H9 (cell line): ENCODE data around the gene CCNT1. TPM values are rescaled to one million over a fixed set of nuclear protein-coding genes. Genes with fewer than 3 reads are reported as not detected.

Experiments used
- DNase-seq: peaks from one replicate; pipeline ENCODE4 v3.0.0-alpha.2; 2017
- H2AFZ ChIP-seq: one replicate; pipeline ENCODE4 v1.6.1; 2013; ENCODE audit warnings: mild to moderate bottlenecking, low read length, control low read depth, moderate library complexity
- H2AK5ac ChIP-seq: 2 replicates; pipeline ENCODE4 v1.6.1; 2013; ENCODE audit warnings: low read length, control low read depth, mixed read lengths; ENCODE audit not compliant: insufficient read length
- H2BK120ac ChIP-seq: one replicate; pipeline ENCODE4 v1.6.1; 2013; ENCODE audit warnings: low read depth, mild to moderate bottlenecking, low read length, control low read depth, inconsistent platforms; ENCODE audit not compliant: poor library complexity, severe bottlenecking
- H2BK12ac ChIP-seq: 2 replicates; pipeline ENCODE4 v1.6.1; 2013; ENCODE audit warnings: low read length, control low read depth, mixed read lengths, low read depth; ENCODE audit not compliant: insufficient read length
- H2BK15ac ChIP-seq: 2 replicates; pipeline ENCODE4 v1.6.1; 2013; ENCODE audit warnings: low read depth, low read length, control low read depth
- H2BK20ac ChIP-seq: one replicate; pipeline ENCODE4 v1.6.1; 2013; ENCODE audit warnings: low read depth, mild to moderate bottlenecking, low read length, control low read depth, inconsistent platforms; ENCODE audit not compliant: poor library complexity, severe bottlenecking
- H2BK5ac ChIP-seq: 2 replicates; pipeline ENCODE4 v1.6.1; 2013; ENCODE audit warnings: low read length, control low read depth, mixed read lengths; ENCODE audit not compliant: insufficient read length
- H3K14ac ChIP-seq: 2 replicates; pipeline ENCODE4 v1.6.1; 2013; ENCODE audit warnings: low read length, control low read depth; ENCODE audit not compliant: insufficient read depth
- H3K18ac ChIP-seq: 2 replicates; pipeline ENCODE4 v1.6.1; 2013; ENCODE audit warnings: low read depth, mild to moderate bottlenecking, mixed read lengths, low read length, control low read depth; ENCODE audit not compliant: insufficient read length
- H3K23ac ChIP-seq: 2 replicates; pipeline ENCODE4 v1.6.1; 2013; ENCODE audit warnings: low read length, control low read depth, mixed read lengths, low read depth; ENCODE audit not compliant: insufficient read length
- H3K23me2 ChIP-seq: 2 replicates; pipeline ENCODE4 v1.6.1; 2013; ENCODE audit warnings: low read depth, mild to moderate bottlenecking, mixed read lengths, low read length, control low read depth; ENCODE audit not compliant: insufficient read length, poor library complexity, severe bottlenecking
- H3K27ac ChIP-seq: 2 replicates; pipeline ENCODE4 v1.5.1; 2013; ENCODE audit warnings: low read length, control low read depth, mixed read lengths, low read depth; ENCODE audit not compliant: insufficient read length
- H3K27me3 ChIP-seq: 2 replicates; pipeline ENCODE4 v1.6.1; 2013; ENCODE audit warnings: low read length, control low read depth, inconsistent platforms; ENCODE audit not compliant: insufficient read depth
- H3K4ac ChIP-seq: 2 replicates; pipeline ENCODE4 v1.6.1; 2013; ENCODE audit warnings: low read depth, mild to moderate bottlenecking, control low read depth, inconsistent platforms, low read length, moderate library complexity
- H3K4me1 ChIP-seq: 2 replicates; pipeline ENCODE4 v1.6.1; 2013; ENCODE audit warnings: low read length, control low read depth, inconsistent platforms; ENCODE audit not compliant: insufficient read depth
- H3K4me2 ChIP-seq: 2 replicates; pipeline ENCODE4 v1.6.1; 2013; ENCODE audit warnings: low read length, control low read depth, mixed read lengths; ENCODE audit not compliant: insufficient read length, insufficient read depth
- H3K56ac ChIP-seq: 2 replicates; pipeline ENCODE4 v1.6.1; 2013; ENCODE audit warnings: low read depth, mild to moderate bottlenecking, mixed read lengths, low read length, control low read depth; ENCODE audit not compliant: insufficient read length
- H3K79me1 ChIP-seq: 2 replicates; pipeline ENCODE4 v1.6.1; 2013; ENCODE audit warnings: low read depth, mild to moderate bottlenecking, moderate library complexity, low read length, control low read depth, inconsistent platforms; ENCODE audit not compliant: insufficient read depth, poor library complexity, severe bottlenecking
- H3K79me2 ChIP-seq: 2 replicates; pipeline ENCODE4 v1.6.1; 2013; ENCODE audit warnings: low read length, control low read depth, inconsistent platforms; ENCODE audit not compliant: insufficient read depth
- H3K9ac ChIP-seq: 2 replicates; pipeline ENCODE4 v1.6.1; 2013; ENCODE audit warnings: low read length, control low read depth, mixed read lengths; ENCODE audit not compliant: insufficient read length; ENCODE audit errors: extremely low read depth
- H3K9me3 ChIP-seq: one replicate; pipeline ENCODE4 v1.6.1; 2013; ENCODE audit warnings: low read depth, low read length, inconsistent platforms; ENCODE audit not compliant: control insufficient read depth
- H3T11ph ChIP-seq: one replicate; pipeline ENCODE4 v1.6.1; 2013; ENCODE audit warnings: mild to moderate bottlenecking, low read length, control low read depth, inconsistent platforms
- H4K20me1 ChIP-seq: one replicate; pipeline ENCODE4 v1.6.1; 2013; ENCODE audit not compliant: control insufficient read depth, insufficient read length, insufficient read depth
- H4K5ac ChIP-seq: 2 replicates; pipeline ENCODE4 v1.6.1; 2013; ENCODE audit warnings: low read depth, mild to moderate bottlenecking, mixed read lengths, low read length, control low read depth; ENCODE audit not compliant: insufficient read length
- H4K8ac ChIP-seq: replicated peaks from 2 replicates; pipeline ENCODE4 v1.6.1; 2013; ENCODE audit warnings: low read length, control low read depth, mixed read lengths, low read depth; ENCODE audit not compliant: insufficient read length
- H4K91ac ChIP-seq: 2 replicates; pipeline ENCODE4 v1.6.1; 2013; ENCODE audit warnings: low read depth, mild to moderate bottlenecking, moderate library complexity, mixed read lengths, low read length, control low read depth; ENCODE audit not compliant: insufficient read length
- H3K27ac Mint-ChIP-seq, 3 experiments: 2 replicates in 2 of 3; 3 replicates in 1 of 3; pipeline ENCODE4 v1.8.0; 2020 to 2021; ENCODE audit warnings: mixed read lengths in 3 of 3, mild to moderate bottlenecking in 1 of 3, moderate library complexity in 1 of 3
- H3K27me3 Mint-ChIP-seq: 2 replicates; pipeline ENCODE4 v1.8.0; 2021; ENCODE audit warnings: low read depth, mild to moderate bottlenecking, moderate library complexity, mixed read lengths
- H3K36me3 Mint-ChIP-seq, 3 experiments: 2 replicates in 2 of 3; 3 replicates in 1 of 3; pipeline ENCODE4 v1.8.0; 2020 to 2021; ENCODE audit warnings: low read depth in 3 of 3, mixed read lengths in 3 of 3; ENCODE audit not compliant: insufficient read depth in 1 of 3
- H3K4me1 Mint-ChIP-seq, 2 experiments: 2 replicates each; pipeline ENCODE4 v1.8.0; 2020; ENCODE audit warnings: mixed read lengths in 2 of 2
- H3K4me3 Mint-ChIP-seq, 2 experiments: 2 replicates in 1 of 2; 3 replicates in 1 of 2; pipeline ENCODE4 v1.8.0; 2020 to 2021; ENCODE audit warnings: mild to moderate bottlenecking in 2 of 2, mixed read lengths in 2 of 2, moderate library complexity in 1 of 2
- H3K9me3 Mint-ChIP-seq, 2 experiments: 2 replicates in 1 of 2; 3 replicates in 1 of 2; pipeline ENCODE4 v1.8.0; 2020; ENCODE audit warnings: mild to moderate bottlenecking in 2 of 2, mixed read lengths in 2 of 2, moderate library complexity in 1 of 2
- WGBS: extraction: QIAGEN DNeasy Blood & Tissue Kit; methylation state at CpG from one replicate; pipeline ENCODE4 v1.1.7; 2013; ENCODE audit warnings: missing lambda C conversion rate, low lambda C conversion rate, mixed read lengths; ENCODE audit not compliant: insufficient read length; ENCODE audit errors: extremely low coverage; 5-methylcytosine and 5-hydroxymethylcytosine counted together
- total RNA-seq: library from RNA; stranded (reverse); gene quantifications from 2 replicates; pipeline ENCODE4 v1.2.1, GENCODE V29; 2021
- TF ChIP-seq, protein P1 (sequence below): fragments of 200-600 bp; sonication (generic); conservative IDR thresholded peaks from 3 replicates; pipeline ENCODE4 v1.8.0; 2021; ENCODE audit warnings: antibody characterized with exemption, mild to moderate bottlenecking

CCNT1 gene
- total RNA-seq, 1 experiment from 2014 or later: 53.1 TPM

DNA sequence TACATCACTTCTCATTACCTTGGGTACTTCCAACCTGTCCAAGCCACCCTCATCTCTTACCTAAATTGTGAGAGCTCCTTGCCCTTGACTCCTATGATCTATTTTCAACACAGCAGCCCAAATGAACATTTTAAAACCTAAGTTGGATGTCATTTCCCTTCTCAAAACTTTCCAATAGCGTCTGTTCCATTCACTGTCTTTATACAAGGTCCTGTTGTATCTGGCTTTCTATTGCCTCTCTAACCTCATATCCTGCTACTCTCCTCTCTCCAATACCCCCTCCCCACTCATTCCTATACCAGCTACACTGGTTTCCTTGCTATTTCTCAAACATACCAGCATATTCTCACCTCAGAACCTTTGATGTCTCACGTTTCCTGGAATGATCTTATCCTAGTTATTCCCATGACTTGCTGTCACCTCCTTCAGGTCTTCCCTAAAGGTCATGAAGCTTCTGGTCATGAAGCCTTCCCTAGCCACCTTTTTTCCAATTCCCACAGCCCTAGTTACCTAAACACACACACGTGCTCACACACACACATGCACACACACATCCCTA lies 30.4 kb downstream of the CCNT1 start:
- H3K9ac ChIP-seq: no peak overlapping the region
- no peaks in the 10 kb centered on the region for H3K9me3 ChIP-seq
- H3K4me2 ChIP-seq: no peak overlapping the region
- H2BK15ac ChIP-seq: no peak overlapping the region
- H3K9me3 Mint-ChIP-seq: no peaks in the 10 kb centered on the region
- peaks cover 3% of the 10 kb centered on the region for H3K23me2 ChIP-seq
- TF ChIP-seq, protein P1, sequence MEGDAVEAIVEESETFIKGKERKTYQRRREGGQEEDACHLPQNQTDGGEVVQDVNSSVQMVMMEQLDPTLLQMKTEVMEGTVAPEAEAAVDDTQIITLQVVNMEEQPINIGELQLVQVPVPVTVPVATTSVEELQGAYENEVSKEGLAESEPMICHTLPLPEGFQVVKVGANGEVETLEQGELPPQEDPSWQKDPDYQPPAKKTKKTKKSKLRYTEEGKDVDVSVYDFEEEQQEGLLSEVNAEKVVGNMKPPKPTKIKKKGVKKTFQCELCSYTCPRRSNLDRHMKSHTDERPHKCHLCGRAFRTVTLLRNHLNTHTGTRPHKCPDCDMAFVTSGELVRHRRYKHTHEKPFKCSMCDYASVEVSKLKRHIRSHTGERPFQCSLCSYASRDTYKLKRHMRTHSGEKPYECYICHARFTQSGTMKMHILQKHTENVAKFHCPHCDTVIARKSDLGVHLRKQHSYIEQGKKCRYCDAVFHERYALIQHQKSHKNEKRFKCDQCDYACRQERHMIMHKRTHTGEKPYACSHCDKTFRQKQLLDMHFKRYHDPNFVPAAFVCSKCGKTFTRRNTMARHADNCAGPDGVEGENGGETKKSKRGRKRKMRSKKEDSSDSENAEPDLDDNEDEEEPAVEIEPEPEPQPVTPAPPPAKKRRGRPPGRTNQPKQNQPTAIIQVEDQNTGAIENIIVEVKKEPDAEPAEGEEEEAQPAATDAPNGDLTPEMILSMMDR: no peak
- H3K4me1 ChIP-seq: no peaks in the 10 kb centered on the region
- WGBS: no CpG with 5 or more reads among the region's 3 CpGs
- H2AFZ ChIP-seq: no peak overlapping the region
- DNase-seq: no peak
- H2BK120ac ChIP-seq: no peak overlapping the region
- peak overlapping the region; percentile 42 for H3K23ac ChIP-seq
- H2BK5ac ChIP-seq: no peak overlapping the region
- no peaks in the 10 kb centered on the region for H3K79me1 ChIP-seq
- H3K36me3 Mint-ChIP-seq: peaks cover 8 to 41% (median 16%) of the 10 kb centered on the region in 3 experiments; a peak in 6 of 7 replicates
- H3K4me3 Mint-ChIP-seq: no peak overlapping the region
- no peaks in the 10 kb centered on the region for H3K27me3 ChIP-seq
- H3K27me3 Mint-ChIP-seq: peaks cover 1% of the 10 kb centered on the region; the same call in 1 of the 2 replicates
- H3K14ac ChIP-seq: no peak overlapping the region
- H3K79me2 ChIP-seq: peaks cover 10% of the 10 kb centered on the region
- H4K5ac ChIP-seq: no peak overlapping the region
- H4K8ac ChIP-seq: peak overlapping the region; percentile 20
- no peak overlapping the region for H2BK20ac ChIP-seq
- peaks cover 0 to 4% of the 10 kb centered on the region in 2 experiments; a peak in 1 of 4 replicates for H3K4me1 Mint-ChIP-seq
- peaks cover 2% of the 10 kb centered on the region for H4K20me1 ChIP-seq
- H3K4ac ChIP-seq: no peak overlapping the region
- H3T11ph ChIP-seq: no peak overlapping the region
- no peak overlapping the region for H2AK5ac ChIP-seq
- H3K27ac ChIP-seq: no peak overlapping the region
- H4K91ac ChIP-seq: no peak overlapping the region
- no peak overlapping the region for H2BK12ac ChIP-seq
- H3K27ac Mint-ChIP-seq: no peak overlapping the region; a peak in 1 of 7 replicates
- peak overlapping the region; percentile 42 for H3K56ac ChIP-seq
- H3K18ac ChIP-seq: no peak overlapping the region
